Heart left ventricle (tissue), 13 donors: ENCODE results near the gene ZNF135.

ENCODE experiments used
- CTCF ChIP-seq, 12 donors: fragments of 200-600 bp; sonication (generic) in 4 of 12; IDR thresholded peaks; one replicate each; pipeline versions ENCODE4 v1.5.0 to v1.8.0; 2018 to 2022; ENCODE audit warnings: antibody characterized with exemption in 12 of 12, mild to moderate bottlenecking in 5 of 12
- POLR2A ChIP-seq, 2 donors: fragments of 450-650 bp; IDR thresholded peaks; one replicate each; pipeline ENCODE4 v1.6.1; 2017; ENCODE audit warnings: antibody characterized with exemption in 2 of 2, mild to moderate bottlenecking in 2 of 2, moderate library complexity in 2 of 2
- donor health status: ischemic (EF 13 %, LVEDD 7.1; RV severe dilation, severe dysfunction).
- donor health status: DM: no; HTN: yes; CAD: no.
- donor health status: DM: no; HTN: no; CAD: no.
- donor health status: ischemic (EF 25% LVEDD 6.9; RV normal size, moderate dysfunction).
- donor health status: ischemic (EF 25% LVEDD 5.7; RV mildly dilated, moderate dysfunction).
- donor health status: ischemic (EF 35%, LVEDD 5.7; RV mildly dilated, moderate dysfunction).
- donor health status: nonischemic (EF 11% LVEDD 7.7; RV severe dilation, severe dysfunction).
- donor health status: DM: yes; HTN: yes; CAD: no.
- donor health status: PGD.
- donor health status: ischemic (EF 29% LVEDD 5.4; RV normal size, mild dysfunction).
- donor health status: nonischemic (EF 23%, LVEDD 6.1; RV moderate dilation, normal function).

- no peak for TF ChIP-seq CTCF (IDR thresholded peaks at IDR 0.05)
- no peak for TF ChIP-seq POLR2A (IDR thresholded peaks at IDR 0.05)
Measured at GRCh38 chr19:58038688-58039204, 20.3 kb upstream of the ZNF135 start.
